ENCODE results near the gene CLPX.
"Not testable (repeated sequence)": the region's sequence is repeated elsewhere in the genome, so short reads cannot be mapped to it uniquely, and the experiment has no call there.

Gene CLPX

DNA sequence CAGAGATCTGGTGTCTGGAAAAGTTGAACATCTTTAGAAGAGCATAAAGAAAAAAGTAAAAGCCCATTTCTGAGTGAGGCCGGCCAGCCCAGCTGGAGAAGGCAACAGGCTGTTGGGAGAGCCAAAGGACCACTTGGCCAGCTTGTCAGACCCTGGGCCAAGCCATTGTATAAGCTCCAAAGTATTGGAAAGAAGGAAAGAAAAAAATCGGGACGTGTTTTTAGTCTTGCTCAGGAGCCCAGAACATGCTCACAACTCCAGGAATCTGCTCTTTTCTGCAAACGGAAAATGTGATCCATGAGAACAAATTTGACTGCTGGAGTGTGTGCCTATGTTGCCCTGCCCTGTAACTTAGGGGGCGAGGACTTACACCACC, 10.4 kb upstream of the CLPX start:
- Histone ChIP-seq H3K9me3 (replicated peaks in 1 of 11) (0 out of 22 replicates have a peak, but pooled peaks cover 0 to 4% (median 0%) of the 10 kb centered on the region in 11 experiments), H4K20me1 (no peaks in the 10 kb centered on the region), H3K9ac (no peak overlapping the region), H3K36me3 (no peaks in the 10 kb centered on the region), H3K4me2 (no peak overlapping the region), H3K4me1 (no peaks in the 10 kb centered on the region), H3K27ac (no peak overlapping the region), H3K27me3 (no peaks in the 10 kb centered on the region), H3K4me3 (no peak overlapping the region)
- TF ChIP-seq Cebpa-rat (IDR thresholded peaks at IDR 0.05) = no peak

DNA sequence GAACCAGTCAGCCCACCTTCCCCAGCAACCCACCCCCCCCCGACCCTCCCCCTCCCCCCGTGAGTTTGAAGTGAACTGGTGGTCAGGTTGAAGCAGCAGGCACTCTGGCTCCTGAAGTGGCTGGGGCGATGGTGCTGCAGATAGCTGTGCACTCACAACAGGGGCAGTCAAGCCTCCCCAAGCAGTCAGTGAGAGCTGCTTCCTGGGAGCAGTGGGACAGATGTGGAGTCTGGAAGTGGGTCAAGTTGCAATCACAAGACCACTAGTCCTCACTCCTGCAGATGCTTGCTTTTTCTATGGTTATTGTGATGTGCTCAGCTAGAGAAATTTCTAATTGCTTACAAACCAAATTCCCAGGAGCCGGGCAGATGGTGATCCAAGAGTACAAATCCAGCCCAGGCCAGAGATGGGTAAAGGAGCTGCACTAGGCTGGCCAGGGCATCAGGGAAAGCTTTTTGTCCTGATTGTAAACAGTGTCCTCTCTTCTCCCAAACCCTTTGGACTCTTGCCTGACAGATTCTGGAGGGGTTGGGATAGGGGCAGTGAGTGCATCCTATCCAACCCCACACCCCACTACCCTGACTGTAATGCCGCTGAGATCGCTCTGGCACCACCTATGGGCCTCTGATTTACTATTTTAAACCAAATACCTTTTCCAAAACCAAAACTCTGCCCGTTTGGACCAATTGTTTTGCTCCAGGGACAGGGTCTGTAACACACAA, 9.8 kb upstream of the CLPX start:
- Histone ChIP-seq H3K4me3 (no peak overlapping the region), H3K4me2 (no peak overlapping the region), H3K27me3 (no peaks in the 10 kb centered on the region), H3K4me1 (no peaks in the 10 kb centered on the region), H3K27ac (no peak overlapping the region), H4K20me1 (no peaks in the 10 kb centered on the region), H3K9ac (no peak overlapping the region), H3K9me3 (replicated peaks in 1 of 11) (0 out of 22 replicates have a peak, but pooled peaks cover 0 to 4% (median 0%) of the 10 kb centered on the region in 11 experiments), H3K36me3 (no peaks in the 10 kb centered on the region)
- no peak for TF ChIP-seq Cebpa-rat (IDR thresholded peaks at IDR 0.05)

DNA sequence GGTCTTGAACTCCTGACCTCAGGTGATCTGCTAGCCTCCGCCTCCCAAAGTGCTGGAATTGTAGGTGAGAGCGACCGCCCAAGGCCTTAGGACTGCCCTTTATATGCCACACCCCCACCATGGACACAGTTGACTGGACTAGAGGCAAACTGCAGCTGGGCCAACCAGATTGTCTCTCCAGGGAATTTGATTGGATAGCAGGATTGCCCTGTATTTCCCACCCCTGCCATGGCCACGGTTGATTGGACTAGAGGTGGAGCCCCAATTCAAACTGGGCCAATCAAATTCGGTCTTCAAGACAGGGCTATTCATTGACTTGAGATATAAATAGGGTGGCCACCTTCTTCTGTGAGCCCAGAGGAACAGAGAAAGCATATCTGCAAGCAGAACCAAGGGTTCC, 6.9 kb upstream of the CLPX start:
- Histone ChIP-seq H3K9ac (no peak overlapping the region), H3K4me1 (no peaks in the 10 kb centered on the region)
- TF ChIP-seq Cebpa-rat (IDR thresholded peaks at IDR 0.05) = no peak

DNA sequence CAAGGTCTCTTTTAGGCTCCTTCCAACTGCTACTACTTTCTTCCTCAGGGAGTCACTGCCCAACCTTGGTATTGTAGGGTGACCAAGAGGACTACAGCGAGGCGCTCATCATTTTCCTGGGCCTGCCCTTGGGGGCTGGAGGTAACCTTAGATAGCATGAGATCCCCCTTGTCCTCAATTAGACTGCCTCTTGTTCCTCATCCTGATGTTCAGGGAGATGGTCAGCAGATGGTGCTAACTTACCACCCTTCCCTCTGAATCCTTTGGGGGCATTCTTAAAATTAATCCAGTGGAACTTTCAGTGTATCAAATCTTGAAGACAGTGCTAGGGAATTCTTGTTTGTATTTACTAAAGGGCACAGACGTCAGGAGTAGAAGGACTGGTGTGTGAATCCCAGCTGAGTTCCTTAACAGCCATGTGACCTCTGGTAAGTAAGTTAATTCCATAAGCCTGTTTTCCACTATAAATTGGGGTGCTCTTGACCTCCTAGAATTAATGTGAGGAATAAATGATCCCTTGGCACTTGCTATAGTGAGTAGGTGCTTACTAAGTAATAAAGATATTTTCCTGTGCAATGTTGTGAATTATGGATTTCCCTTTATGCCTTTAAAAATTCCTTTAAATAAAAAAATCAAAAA, 4.1 kb upstream of the CLPX start:
- Histone ChIP-seq H3K4me1 (peaks cover 0 to 10% (median 8%) of the 10 kb centered on the region in 10 experiments; a peak in 15 of 20 replicates), H3K4me3 (no peak overlapping the region), H4K20me1 (no peaks in the 10 kb centered on the region), H3K27me3 (no peaks in the 10 kb centered on the region), H3K9me3 (replicated peaks in 1 of 11) (0 out of 22 replicates have a peak, but pooled peaks cover 0 to 4% (median 0%) of the 10 kb centered on the region in 11 experiments), H3K9ac (peak overlapping the region in 2 of 11 experiments; percentile 2 to 12; a peak in 1 of 22 replicates), H3K27ac (no peak overlapping the region), H3K4me2 (no peak overlapping the region), H3K36me3 (no peaks in the 10 kb centered on the region)
- no peak for TF ChIP-seq Cebpa-rat (IDR thresholded peaks at IDR 0.05)

More for the DNA sequence above, 6.9 kb upstream of the CLPX start:
- Histone ChIP-seq H3K4me3 (no peak overlapping the region), H4K20me1 (no peaks in the 10 kb centered on the region), H3K27me3 (no peaks in the 10 kb centered on the region), H3K9me3 (replicated peaks in 1 of 11) (0 out of 22 replicates have a peak, but pooled peaks cover 0 to 4% (median 0%) of the 10 kb centered on the region in 11 experiments), H3K27ac (no peak overlapping the region), H3K36me3 (no peaks in the 10 kb centered on the region), H3K4me2 (no peak overlapping the region)

DNA sequence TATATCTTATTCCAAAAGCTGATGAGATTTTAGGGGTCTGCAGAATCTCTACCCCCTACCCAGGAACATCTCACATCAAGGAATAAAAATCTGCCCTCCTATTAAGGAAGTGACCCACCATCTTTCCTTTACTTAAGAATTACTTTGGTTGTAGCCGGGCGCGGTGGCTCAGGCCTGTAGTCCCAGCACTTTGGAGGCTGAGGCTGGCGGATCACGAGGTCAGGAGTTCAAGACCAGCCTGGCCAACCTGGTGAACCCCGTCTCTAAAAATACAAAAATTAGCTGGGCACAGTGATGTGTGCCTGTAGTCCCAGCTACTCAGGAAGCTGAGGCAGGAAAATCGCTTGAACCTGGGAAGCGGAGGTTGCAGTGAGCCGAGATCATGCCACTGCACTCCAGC, 3.3 kb upstream of the CLPX start:
- H3K27ac ChIP-seq; H3K4me2 ChIP-seq; H4K20me1 ChIP-seq; H3K4me3 ChIP-seq; H3K27me3 ChIP-seq; H3K36me3 ChIP-seq; H3K9me3 ChIP-seq (replicated peaks in 1 of 11): not testable (repeated sequence)
- H3K4me1 ChIP-seq = peaks cover 0 to 11% (median 8%) of the 10 kb centered on the region in 10 experiments; a peak in 15 of 20 replicates
- H3K9ac ChIP-seq = peak overlapping the region in 2 of 11 experiments; percentile 2 to 19; a peak in 1 of 22 replicates

DNA sequence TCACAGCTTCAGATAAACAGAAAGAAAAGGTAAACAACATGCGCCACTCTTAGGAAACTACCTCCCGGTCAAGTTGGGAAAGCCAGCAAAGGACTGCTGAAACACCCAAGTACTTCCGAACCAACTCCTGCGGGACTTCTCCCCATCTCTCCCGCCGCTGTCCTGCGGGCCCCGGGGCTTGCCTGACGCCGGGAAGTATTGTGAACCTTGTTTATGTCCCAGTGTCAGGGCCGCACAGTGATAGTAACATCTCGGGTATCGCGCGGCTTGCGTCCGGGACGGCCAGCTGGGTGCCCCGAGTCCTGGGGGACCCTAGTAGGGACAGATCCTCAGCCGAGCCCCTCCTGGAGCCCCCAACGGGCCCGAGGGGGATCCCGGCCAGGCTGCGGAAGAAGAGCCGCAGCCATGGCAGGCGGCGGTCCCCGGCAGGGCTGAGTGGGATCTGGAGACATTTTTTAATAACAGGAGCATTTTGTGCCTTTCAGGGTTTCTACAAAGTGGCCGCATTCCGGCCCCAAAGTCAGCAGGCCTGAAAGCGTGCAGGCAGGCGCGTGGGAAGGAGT, 756 bp downstream of the CLPX start:
- Histone ChIP-seq H4K20me1 (peaks cover 32 to 45% (median 38%) of the 10 kb centered on the region in 11 experiments; a peak in 19 of 22 replicates), H3K4me3 (peak overlapping the region; percentile 83 to 98 (median 93)), H3K9ac (peak overlapping the region; percentile 93 to 99 (median 97)), H3K27me3 (no peaks in the 10 kb centered on the region), H3K9me3 (replicated peaks in 1 of 11) (no peaks in the 10 kb centered on the region), H3K27ac (peak overlapping the region; percentile 88 to 98 (median 96)), H3K36me3 (peaks cover 13 to 38% (median 27%) of the 10 kb centered on the region in 11 experiments; a peak in 20 of 22 replicates), H3K4me2 (peak overlapping the region; percentile 78 to 93 (median 87)), H3K4me1 (peaks cover 23 to 33% (median 27%) of the 10 kb centered on the region in 10 experiments)
- no peak for TF ChIP-seq Cebpa-rat (IDR thresholded peaks at IDR 0.05)

DNA sequence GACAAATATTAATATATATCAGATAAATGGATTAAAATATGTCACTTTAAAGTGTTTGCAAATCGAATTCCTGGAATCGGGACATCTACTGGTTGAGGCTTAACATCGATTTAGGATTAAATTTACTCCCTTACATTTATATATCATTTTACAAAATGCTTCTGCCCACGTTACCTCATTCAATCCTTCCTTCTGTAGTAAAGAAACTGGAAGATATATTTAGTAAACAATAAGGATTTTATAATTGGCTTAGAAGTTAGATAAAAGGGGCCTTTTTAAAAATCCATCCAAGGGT, 1.3 kb downstream of the CLPX start:
- peak overlapping the region; percentile 88 to 98 (median 96) for H3K27ac ChIP-seq
- H3K4me1 ChIP-seq = peaks cover 23 to 33% (median 27%) of the 10 kb centered on the region in 10 experiments
- H3K4me3 ChIP-seq = peak overlapping the region; percentile 83 to 98 (median 93)
- no peak for TF ChIP-seq Cebpa-rat (IDR thresholded peaks at IDR 0.05)
- H3K9me3 ChIP-seq (replicated peaks in 1 of 11) = no peaks in the 10 kb centered on the region
- no peaks in the 10 kb centered on the region for H3K27me3 ChIP-seq
- peak overlapping the region; percentile 93 to 99 (median 97) for H3K9ac ChIP-seq
- H4K20me1 ChIP-seq = peaks cover 32 to 51% (median 44%) of the 10 kb centered on the region in 11 experiments; a peak in 19 of 22 replicates
- H3K4me2 ChIP-seq = peak overlapping the region; percentile 78 to 93 (median 87)
- H3K36me3 ChIP-seq = peaks cover 18 to 43% (median 32%) of the 10 kb centered on the region in 11 experiments

DNA sequence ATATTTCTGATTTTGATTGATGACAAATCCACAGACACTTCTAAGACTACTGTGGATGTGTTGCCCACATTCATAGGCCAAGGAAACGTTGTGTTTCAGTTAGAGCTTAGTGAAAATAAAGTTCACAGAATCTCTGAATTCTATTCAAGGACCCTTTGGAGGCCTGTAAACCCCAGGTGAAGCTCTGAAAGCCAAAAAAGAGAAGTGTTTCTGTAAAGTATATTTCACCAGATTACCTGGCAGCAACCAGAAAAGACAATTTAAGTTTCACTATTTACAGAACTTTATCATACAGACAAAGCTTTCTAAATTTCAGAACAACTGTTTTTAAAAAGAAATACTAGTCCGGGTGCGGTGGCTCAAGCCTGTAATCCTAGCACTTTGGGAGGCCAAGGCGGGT, 2.6 kb downstream of the CLPX start:
- H3K4me2 ChIP-seq = peak overlapping the region; percentile 78 to 93 (median 87)
- H3K9ac ChIP-seq = peak overlapping the region; percentile 93 to 99 (median 97); a peak in 20 of 22 replicates
- TF ChIP-seq Cebpa-rat (IDR thresholded peaks at IDR 0.05) = no peak
- H4K20me1 ChIP-seq = peaks cover 36 to 64% (median 55%) of the 10 kb centered on the region in 11 experiments; a peak in 19 of 22 replicates
- H3K36me3 ChIP-seq = peaks cover 31 to 56% (median 45%) of the 10 kb centered on the region in 11 experiments
- H3K27me3 ChIP-seq = no peaks in the 10 kb centered on the region
- peak overlapping the region; percentile 83 to 98 (median 93); a peak in 17 of 20 replicates for H3K4me3 ChIP-seq
- no peaks in the 10 kb centered on the region for H3K9me3 ChIP-seq (replicated peaks in 1 of 11)
- peaks cover 23 to 33% (median 27%) of the 10 kb centered on the region in 10 experiments for H3K4me1 ChIP-seq
- H3K27ac ChIP-seq = peak overlapping the region in 10 of 11 experiments; percentile 25 to 98 (median 94); a peak in 11 of 22 replicates

DNA sequence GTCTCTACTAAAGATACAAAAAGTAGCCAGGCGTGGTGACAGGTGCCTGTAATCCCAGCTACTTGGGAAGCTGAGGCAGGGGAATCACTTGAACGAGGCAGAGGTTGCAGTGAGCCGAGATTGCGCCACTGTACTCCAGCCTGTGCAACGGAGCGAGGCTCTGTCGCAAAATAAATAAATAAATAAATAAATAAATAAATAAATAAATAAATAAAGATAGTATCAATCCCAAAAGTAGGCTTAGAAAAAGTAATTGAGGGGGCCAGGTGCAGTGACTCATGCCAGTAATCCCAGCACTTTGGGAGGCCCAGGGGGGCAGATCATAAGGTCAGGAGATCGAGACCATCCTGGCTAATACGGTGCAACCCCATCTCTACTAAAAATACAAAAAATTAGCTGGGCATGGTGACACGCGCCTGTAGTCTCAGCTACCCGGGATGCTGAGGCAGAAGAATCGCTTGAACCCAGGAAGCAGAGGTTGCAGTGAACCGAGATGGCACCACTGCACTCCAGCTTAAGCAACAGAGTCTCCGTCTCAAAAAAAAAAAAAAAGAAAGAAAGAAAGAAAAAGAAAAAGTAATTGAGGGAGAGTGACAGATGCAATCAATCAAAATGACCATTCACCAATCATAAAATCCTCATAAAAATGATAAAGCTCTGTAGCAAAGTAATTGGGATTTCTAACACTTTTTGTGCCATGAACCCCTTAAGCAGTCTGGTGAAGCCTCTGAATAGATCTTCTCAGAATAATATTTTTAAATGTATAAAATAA, 3.4 kb downstream of the CLPX start:
- H3K4me3 ChIP-seq; H3K27me3 ChIP-seq; H3K9me3 ChIP-seq (replicated peaks in 1 of 11); H3K27ac ChIP-seq: not testable (repeated sequence)
- H3K36me3 ChIP-seq = peaks cover 39 to 64% (median 53%) of the 10 kb centered on the region in 11 experiments
- H3K4me2 ChIP-seq = peak overlapping the region; percentile 14 to 93 (median 81); a peak in 18 of 22 replicates
- H3K9ac ChIP-seq = peak overlapping the region in 2 of 11 experiments; percentile 16 to 97; a peak in 3 of 22 replicates
- H3K4me1 ChIP-seq = peaks cover 23 to 33% (median 27%) of the 10 kb centered on the region in 10 experiments
- H4K20me1 ChIP-seq = peaks cover 36 to 71% (median 58%) of the 10 kb centered on the region in 11 experiments; a peak in 19 of 22 replicates
